Measurements from ENCODE around the gene GP1BA.

The GP1BA gene

DNA sequence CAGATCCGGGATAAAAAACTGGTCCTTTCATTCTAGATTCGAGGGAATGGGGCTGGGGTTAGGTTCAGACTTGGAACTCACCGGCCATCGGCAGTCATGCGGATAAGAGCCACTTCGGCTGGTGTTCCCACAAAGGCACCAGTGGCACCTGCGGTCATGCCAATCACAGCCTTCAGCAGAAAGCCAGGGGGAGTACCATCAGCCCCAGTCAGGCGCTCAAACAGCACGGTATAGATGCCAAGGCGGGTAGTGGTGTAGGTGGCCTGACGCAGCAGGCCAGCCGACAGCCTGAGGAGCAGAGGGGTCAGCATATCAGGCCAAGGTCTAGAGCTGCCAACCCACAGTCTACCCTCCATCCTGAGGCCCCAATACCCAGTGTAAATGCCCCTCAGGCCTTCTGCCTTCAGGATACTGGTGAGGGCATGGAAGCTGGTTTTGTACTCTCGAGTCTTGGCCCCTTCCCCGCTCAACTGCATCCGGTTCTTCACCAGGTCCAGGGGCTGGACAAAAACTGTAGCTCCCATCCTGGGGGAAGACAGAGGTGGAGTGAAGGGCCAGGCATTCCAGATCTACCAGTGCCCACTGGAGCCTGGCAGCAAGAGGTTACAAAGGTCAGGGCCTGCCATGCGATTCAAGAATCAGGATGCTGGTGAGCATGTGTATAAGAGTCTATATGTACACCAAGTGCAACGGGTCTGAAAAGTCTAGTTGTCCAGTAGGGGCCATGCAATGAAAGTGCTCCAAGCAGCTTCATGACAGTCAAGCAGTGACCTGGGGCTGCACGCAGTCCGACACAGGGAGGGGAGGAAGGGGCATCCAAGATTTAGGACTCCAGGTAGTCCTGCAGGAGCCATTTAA is 6.8 kb downstream of the GP1BA start:
- CTCF ChIA-PET: interaction anchor here (0.6 to 3.0 kb wide), 7 partner anchors 9 to 1059 kb away, joined by 3 to 20 read pairs (median 3); partner anchors contain the start of gene PFN1
- Histone ChIP-seq H3K9me3 (ENCODE audit: control insufficient read depth, insufficient read depth, low read depth, low read length) (no peaks in the 10 kb centered on the region), H3K4me1 (ENCODE audit: control insufficient read depth, insufficient read depth, low read length) (peaks cover 9% of the 10 kb centered on the region), H3K27ac (ENCODE audit: extremely low read depth, low read depth, low read length) (peak overlapping the region; percentile 93), H3K4me3 (ENCODE audit: low read depth, low read length) (peak overlapping the region; percentile 87), H3K36me3 (ENCODE audit: control insufficient read depth in 2 of 2, insufficient read depth in 1 of 2, low read length in 2 of 2) (peaks cover 32 to 62% of the 10 kb centered on the region in 2 experiments)
- POLR2A ChIA-PET: interaction anchor here (0.5 to 3.4 kb wide), 17 partner anchors 9 to 253 kb away, joined by 3 to 109 read pairs (median 7); partner anchors contain the start of genes CHRNE, ENO3, INCA1 and KIF1C
- TF ChIP-seq SP7 (tag by site-specific recombination; IDR thresholded peaks at IDR 0.05) (no peak), ZNF777 (tag by site-specific recombination; IDR thresholded peaks at IDR 0.05; ENCODE audit: borderline replicate concordance) (no peak)

DNA sequence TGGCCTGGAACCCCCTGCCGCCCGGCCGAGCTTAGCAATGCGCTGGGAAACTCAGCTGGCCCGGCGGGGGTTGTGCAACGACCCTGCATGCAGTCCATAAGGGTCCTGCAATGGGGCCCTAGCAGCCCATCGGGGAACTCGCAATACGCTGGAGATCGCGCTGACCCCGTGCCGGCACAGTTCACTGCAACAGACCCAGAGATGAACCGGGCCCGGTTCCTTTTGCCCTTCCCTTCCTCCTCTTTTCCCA is 7.4 kb downstream of the GP1BA start:
- ChIA-PET POLR2A (interaction anchor here (0.6 to 3.4 kb wide), 21 partner anchors 10 to 252 kb away, joined by 3 to 109 read pairs (median 9); partner anchors contain the start of genes CAMTA2, CHRNE, ENO3 and INCA1), CTCF (interaction anchor here (0.5 to 3.0 kb wide), 9 partner anchors 9 to 1060 kb away, joined by 3 to 20 read pairs (median 3); partner anchors contain the start of genes CHRNE and PFN1)
- Histone ChIP-seq H3K4me1 (ENCODE audit: control insufficient read depth, insufficient read depth, low read length) (peaks cover 9% of the 10 kb centered on the region), H3K9me3 (ENCODE audit: control insufficient read depth, insufficient read depth, low read depth, low read length) (no peaks in the 10 kb centered on the region), H3K27ac (ENCODE audit: extremely low read depth, low read depth, low read length) (peak overlapping the region; percentile 93), H3K36me3 (ENCODE audit: control insufficient read depth in 2 of 2, insufficient read depth in 1 of 2, low read length in 2 of 2) (peaks cover 38 to 68% of the 10 kb centered on the region in 2 experiments), H3K4me3 (ENCODE audit: low read depth, low read length) (peak overlapping the region; percentile 87)
- TF ChIP-seq ZNF664 (tag by site-specific recombination; IDR thresholded peaks at IDR 0.05): no peak
- no peak for TF ChIP-seq ZNF843 (tag by site-specific recombination; IDR thresholded peaks at IDR 0.05)
- no peak for TF ChIP-seq ZNF76 (tag by site-specific recombination; IDR thresholded peaks at IDR 0.05; ENCODE audit: borderline replicate concordance, low read depth)
- no peak for TF ChIP-seq ZNF16 (tag by site-specific recombination; IDR thresholded peaks at IDR 0.05; ENCODE audit: low read depth)
- no peak for TF ChIP-seq OSR2 (tag by site-specific recombination; IDR thresholded peaks at IDR 0.05)
- TF ChIP-seq GLI2 (tag by site-specific recombination; IDR thresholded peaks at IDR 0.05; ENCODE audit: borderline replicate concordance, low read depth): no peak
- TF ChIP-seq ZNF624 (tag by site-specific recombination; IDR thresholded peaks at IDR 0.05): no peak
- no peak for TF ChIP-seq ZNF174 (tag by site-specific recombination; IDR thresholded peaks at IDR 0.05)
- TF ChIP-seq, protein P1, sequence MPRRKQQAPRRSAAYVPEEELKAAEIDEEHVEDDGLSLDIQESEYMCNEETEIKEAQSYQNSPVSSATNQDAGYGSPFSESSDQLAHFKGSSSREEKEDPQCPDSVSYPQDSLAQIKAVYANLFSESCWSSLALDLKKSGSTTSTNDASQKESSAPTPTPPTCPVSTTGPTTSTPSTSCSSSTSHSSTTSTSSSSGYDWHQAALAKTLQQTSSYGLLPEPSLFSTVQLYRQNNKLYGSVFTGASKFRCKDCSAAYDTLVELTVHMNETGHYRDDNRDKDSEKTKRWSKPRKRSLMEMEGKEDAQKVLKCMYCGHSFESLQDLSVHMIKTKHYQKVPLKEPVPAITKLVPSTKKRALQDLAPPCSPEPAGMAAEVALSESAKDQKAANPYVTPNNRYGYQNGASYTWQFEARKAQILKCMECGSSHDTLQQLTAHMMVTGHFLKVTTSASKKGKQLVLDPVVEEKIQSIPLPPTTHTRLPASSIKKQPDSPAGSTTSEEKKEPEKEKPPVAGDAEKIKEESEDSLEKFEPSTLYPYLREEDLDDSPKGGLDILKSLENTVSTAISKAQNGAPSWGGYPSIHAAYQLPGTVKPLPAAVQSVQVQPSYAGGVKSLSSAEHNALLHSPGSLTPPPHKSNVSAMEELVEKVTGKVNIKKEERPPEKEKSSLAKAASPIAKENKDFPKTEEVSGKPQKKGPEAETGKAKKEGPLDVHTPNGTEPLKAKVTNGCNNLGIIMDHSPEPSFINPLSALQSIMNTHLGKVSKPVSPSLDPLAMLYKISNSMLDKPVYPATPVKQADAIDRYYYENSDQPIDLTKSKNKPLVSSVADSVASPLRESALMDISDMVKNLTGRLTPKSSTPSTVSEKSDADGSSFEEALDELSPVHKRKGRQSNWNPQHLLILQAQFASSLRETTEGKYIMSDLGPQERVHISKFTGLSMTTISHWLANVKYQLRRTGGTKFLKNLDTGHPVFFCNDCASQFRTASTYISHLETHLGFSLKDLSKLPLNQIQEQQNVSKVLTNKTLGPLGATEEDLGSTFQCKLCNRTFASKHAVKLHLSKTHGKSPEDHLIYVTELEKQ (tag by site-specific recombination; IDR thresholded peaks at IDR 0.05; ENCODE audit: borderline replicate concordance): 0 out of 2 replicates have a peak, but pooled peaks have one; percentile 15
- no peak for TF ChIP-seq ZNF350 (tag by site-specific recombination; IDR thresholded peaks at IDR 0.05)
- no peak for TF ChIP-seq ZNF266 (tag by site-specific recombination; IDR thresholded peaks at IDR 0.05; ENCODE audit: low read depth)
- no peak for TF ChIP-seq ZNF701 (tag by site-specific recombination; IDR thresholded peaks at IDR 0.05)
- TF ChIP-seq ZNF155 (tag by site-specific recombination; IDR thresholded peaks at IDR 0.05): no peak
- no peak for TF ChIP-seq ZNF394 (tag by site-specific recombination; IDR thresholded peaks at IDR 0.05; ENCODE audit: borderline replicate concordance)
- no peak for TF ChIP-seq ZNF514 (tag by site-specific recombination; IDR thresholded peaks at IDR 0.05)
- TF ChIP-seq, protein P2, sequence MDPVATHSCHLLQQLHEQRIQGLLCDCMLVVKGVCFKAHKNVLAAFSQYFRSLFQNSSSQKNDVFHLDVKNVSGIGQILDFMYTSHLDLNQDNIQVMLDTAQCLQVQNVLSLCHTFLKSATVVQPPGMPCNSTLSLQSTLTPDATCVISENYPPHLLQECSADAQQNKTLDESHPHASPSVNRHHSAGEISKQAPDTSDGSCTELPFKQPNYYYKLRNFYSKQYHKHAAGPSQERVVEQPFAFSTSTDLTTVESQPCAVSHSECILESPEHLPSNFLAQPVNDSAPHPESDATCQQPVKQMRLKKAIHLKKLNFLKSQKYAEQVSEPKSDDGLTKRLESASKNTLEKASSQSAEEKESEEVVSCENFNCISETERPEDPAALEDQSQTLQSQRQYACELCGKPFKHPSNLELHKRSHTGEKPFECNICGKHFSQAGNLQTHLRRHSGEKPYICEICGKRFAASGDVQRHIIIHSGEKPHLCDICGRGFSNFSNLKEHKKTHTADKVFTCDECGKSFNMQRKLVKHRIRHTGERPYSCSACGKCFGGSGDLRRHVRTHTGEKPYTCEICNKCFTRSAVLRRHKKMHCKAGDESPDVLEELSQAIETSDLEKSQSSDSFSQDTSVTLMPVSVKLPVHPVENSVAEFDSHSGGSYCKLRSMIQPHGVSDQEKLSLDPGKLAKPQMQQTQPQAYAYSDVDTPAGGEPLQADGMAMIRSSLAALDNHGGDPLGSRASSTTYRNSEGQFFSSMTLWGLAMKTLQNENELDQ (tag by site-specific recombination; IDR thresholded peaks at IDR 0.05; ENCODE audit: low read depth): no peak
- TF ChIP-seq PRDM1 (tag by site-specific recombination; IDR thresholded peaks at IDR 0.05): no peak
- peak; percentile 46; the same call in 1 of the 2 replicates for TF ChIP-seq ZNF600 (tag by site-specific recombination; IDR thresholded peaks at IDR 0.05)
- TF ChIP-seq ZIC2 (tag by site-specific recombination; IDR thresholded peaks at IDR 0.05): peak; percentile 86
- TF ChIP-seq ZNF37A (tag by site-specific recombination; IDR thresholded peaks at IDR 0.05): no peak
- TF ChIP-seq, protein P3, sequence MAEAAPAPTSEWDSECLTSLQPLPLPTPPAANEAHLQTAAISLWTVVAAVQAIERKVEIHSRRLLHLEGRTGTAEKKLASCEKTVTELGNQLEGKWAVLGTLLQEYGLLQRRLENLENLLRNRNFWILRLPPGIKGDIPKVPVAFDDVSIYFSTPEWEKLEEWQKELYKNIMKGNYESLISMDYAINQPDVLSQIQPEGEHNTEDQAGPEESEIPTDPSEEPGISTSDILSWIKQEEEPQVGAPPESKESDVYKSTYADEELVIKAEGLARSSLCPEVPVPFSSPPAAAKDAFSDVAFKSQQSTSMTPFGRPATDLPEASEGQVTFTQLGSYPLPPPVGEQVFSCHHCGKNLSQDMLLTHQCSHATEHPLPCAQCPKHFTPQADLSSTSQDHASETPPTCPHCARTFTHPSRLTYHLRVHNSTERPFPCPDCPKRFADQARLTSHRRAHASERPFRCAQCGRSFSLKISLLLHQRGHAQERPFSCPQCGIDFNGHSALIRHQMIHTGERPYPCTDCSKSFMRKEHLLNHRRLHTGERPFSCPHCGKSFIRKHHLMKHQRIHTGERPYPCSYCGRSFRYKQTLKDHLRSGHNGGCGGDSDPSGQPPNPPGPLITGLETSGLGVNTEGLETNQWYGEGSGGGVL (tag by site-specific recombination; IDR thresholded peaks at IDR 0.05): no peak
- peak; percentile 69; the same call in 1 of the 2 replicates for TF ChIP-seq ZNF324 (tag by site-specific recombination; IDR thresholded peaks at IDR 0.05)
- TF ChIP-seq, protein P4, sequence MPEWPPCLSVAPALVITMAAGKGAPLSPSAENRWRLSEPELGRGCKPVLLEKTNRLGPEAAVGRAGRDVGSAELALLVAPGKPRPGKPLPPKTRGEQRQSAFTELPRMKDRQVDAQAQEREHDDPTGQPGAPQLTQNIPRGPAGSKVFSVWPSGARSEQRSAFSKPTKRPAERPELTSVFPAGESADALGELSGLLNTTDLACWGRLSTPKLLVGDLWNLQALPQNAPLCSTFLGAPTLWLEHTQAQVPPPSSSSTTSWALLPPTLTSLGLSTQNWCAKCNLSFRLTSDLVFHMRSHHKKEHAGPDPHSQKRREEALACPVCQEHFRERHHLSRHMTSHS (tag by site-specific recombination; IDR thresholded peaks at IDR 0.05): no peak
- TF ChIP-seq ZSCAN30 (tag by site-specific recombination; IDR thresholded peaks at IDR 0.05): no peak; the same call in 1 of the 2 replicates

Data from HEK293 (cell line).